GM23338 (cell line): ENCODE results near the gene S1PR3.

Source experiments
- CTCF ChIP-seq, 2 experiments: fragments of 200-600 bp in 1 of 2; sonication (generic) in 1 of 2; conservative IDR thresholded peaks; 2 replicates each; pipeline versions ENCODE4 v1.5.1 to v1.6.1; 2016 to 2017; ENCODE audit warnings: antibody characterized with exemption in 2 of 2, low read depth in 2 of 2, mild to moderate bottlenecking in 2 of 2, moderate library complexity in 1 of 2
- EZH2 ChIP-seq: fragments of 200-600 bp; sonication (generic); IDR thresholded peaks from one replicate; pipeline ENCODE4 v1.8.0; 2017; ENCODE audit warnings: antibody characterized with exemption, mild to moderate bottlenecking, low read depth; ENCODE audit not compliant: unreplicated experiment
- EZH2phosphoT487 ChIP-seq: fragments of 200-600 bp; sonication (generic); IDR thresholded peaks from one replicate; pipeline ENCODE4 v1.8.1; 2018; ENCODE audit warnings: antibody characterized with exemption; ENCODE audit not compliant: unreplicated experiment
- NANOG ChIP-seq: IDR thresholded peaks from 2 replicates; pipeline ENCODE4 v1.6.1; 2016; ENCODE audit warnings: antibody characterized with exemption, borderline replicate concordance
- POLR2AphosphoS5 ChIP-seq: IDR thresholded peaks from 2 replicates; pipeline ENCODE4 v1.6.1; 2016; ENCODE audit warnings: antibody characterized with exemption, low read depth
- STAT1 ChIP-seq: IDR thresholded peaks from one replicate; pipeline ENCODE4 v1.6.1; 2016; ENCODE audit warnings: antibody characterized with exemption; ENCODE audit not compliant: unreplicated experiment

- TF ChIP-seq EZH2 (no peak), CTCF (conservative IDR thresholded peaks at IDR 0.05; ENCODE audit: low read depth in 2 of 2) (no peak), POLR2AphosphoS5 (no peak), NANOG (no peak), EZH2phosphoT487 (no peak), STAT1 (no peak)
Observed at GRCh38 chr9:88998911-88999310, 7.6 kb downstream of the S1PR3 start.
